ENCODE data around the gene APOC3.

GRCh38 chr11:116856423-116856822 is 26.7 kb downstream of the APOC3 start:
- TF ChIP-seq, protein P1, sequence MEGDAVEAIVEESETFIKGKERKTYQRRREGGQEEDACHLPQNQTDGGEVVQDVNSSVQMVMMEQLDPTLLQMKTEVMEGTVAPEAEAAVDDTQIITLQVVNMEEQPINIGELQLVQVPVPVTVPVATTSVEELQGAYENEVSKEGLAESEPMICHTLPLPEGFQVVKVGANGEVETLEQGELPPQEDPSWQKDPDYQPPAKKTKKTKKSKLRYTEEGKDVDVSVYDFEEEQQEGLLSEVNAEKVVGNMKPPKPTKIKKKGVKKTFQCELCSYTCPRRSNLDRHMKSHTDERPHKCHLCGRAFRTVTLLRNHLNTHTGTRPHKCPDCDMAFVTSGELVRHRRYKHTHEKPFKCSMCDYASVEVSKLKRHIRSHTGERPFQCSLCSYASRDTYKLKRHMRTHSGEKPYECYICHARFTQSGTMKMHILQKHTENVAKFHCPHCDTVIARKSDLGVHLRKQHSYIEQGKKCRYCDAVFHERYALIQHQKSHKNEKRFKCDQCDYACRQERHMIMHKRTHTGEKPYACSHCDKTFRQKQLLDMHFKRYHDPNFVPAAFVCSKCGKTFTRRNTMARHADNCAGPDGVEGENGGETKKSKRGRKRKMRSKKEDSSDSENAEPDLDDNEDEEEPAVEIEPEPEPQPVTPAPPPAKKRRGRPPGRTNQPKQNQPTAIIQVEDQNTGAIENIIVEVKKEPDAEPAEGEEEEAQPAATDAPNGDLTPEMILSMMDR (IDR thresholded peaks at IDR 0.05; ENCODE audit: low read depth, low read length, missing input control): no peak
- no peak for TF ChIP-seq RAD21 (IDR thresholded peaks at IDR 0.05)
- TF ChIP-seq, protein P2, sequence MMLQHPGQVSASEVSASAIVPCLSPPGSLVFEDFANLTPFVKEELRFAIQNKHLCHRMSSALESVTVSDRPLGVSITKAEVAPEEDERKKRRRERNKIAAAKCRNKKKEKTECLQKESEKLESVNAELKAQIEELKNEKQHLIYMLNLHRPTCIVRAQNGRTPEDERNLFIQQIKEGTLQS (IDR thresholded peaks at IDR 0.05): no peak
- no peak for TF ChIP-seq MAX (IDR thresholded peaks at IDR 0.05)
- no peak for TF ChIP-seq YY1 (IDR thresholded peaks at IDR 0.05)
- no peak for TF ChIP-seq JUND (IDR thresholded peaks at IDR 0.05)
- TF ChIP-seq SP1 (IDR thresholded peaks at IDR 0.05): no peak

Measured in liver (tissue), 3 donors.